ENCODE measurements around the gene HSPA2. TPM values are rescaled to one million over a fixed set of nuclear protein-coding genes. Genes with fewer than 3 reads are reported as not detected.

HSPA2 gene
- total RNA-seq, 1 donor from 2014 or later: 1.5 TPM

GRCh38 chr14:64504310-64504896 is 36.1 kb upstream of the HSPA2 start, which contains the start of gene ZBTB1:
Gene ZBTB1, plus strand, starts transcription at chr14:64504770. Its CDS starts 16,735 bp downstream, at chr14:64521505.
- no peaks in the 10 kb centered on the region for H3K9me3 Mint-ChIP-seq
- DNase-seq (ENCODE audit: extremely low spot score, unreplicated experiment): peak; percentile 87
- H3K4me3 Mint-ChIP-seq: peak within 1 kb of the TSS; percentile 98
- H3K27me3 Mint-ChIP-seq: no peaks in the 10 kb centered on the region
- peak within 1 kb of the TSS; percentile 95 for H3K27ac Mint-ChIP-seq
- peaks cover 3% of the 10 kb centered on the region for H3K36me3 Mint-ChIP-seq
- peaks cover 60% of the 10 kb centered on the region for H3K4me1 Mint-ChIP-seq (ENCODE audit: unreplicated experiment)
- TF ChIP-seq, protein P1, sequence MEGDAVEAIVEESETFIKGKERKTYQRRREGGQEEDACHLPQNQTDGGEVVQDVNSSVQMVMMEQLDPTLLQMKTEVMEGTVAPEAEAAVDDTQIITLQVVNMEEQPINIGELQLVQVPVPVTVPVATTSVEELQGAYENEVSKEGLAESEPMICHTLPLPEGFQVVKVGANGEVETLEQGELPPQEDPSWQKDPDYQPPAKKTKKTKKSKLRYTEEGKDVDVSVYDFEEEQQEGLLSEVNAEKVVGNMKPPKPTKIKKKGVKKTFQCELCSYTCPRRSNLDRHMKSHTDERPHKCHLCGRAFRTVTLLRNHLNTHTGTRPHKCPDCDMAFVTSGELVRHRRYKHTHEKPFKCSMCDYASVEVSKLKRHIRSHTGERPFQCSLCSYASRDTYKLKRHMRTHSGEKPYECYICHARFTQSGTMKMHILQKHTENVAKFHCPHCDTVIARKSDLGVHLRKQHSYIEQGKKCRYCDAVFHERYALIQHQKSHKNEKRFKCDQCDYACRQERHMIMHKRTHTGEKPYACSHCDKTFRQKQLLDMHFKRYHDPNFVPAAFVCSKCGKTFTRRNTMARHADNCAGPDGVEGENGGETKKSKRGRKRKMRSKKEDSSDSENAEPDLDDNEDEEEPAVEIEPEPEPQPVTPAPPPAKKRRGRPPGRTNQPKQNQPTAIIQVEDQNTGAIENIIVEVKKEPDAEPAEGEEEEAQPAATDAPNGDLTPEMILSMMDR (conservative IDR thresholded peaks at IDR 0.05): no peak

DNA sequence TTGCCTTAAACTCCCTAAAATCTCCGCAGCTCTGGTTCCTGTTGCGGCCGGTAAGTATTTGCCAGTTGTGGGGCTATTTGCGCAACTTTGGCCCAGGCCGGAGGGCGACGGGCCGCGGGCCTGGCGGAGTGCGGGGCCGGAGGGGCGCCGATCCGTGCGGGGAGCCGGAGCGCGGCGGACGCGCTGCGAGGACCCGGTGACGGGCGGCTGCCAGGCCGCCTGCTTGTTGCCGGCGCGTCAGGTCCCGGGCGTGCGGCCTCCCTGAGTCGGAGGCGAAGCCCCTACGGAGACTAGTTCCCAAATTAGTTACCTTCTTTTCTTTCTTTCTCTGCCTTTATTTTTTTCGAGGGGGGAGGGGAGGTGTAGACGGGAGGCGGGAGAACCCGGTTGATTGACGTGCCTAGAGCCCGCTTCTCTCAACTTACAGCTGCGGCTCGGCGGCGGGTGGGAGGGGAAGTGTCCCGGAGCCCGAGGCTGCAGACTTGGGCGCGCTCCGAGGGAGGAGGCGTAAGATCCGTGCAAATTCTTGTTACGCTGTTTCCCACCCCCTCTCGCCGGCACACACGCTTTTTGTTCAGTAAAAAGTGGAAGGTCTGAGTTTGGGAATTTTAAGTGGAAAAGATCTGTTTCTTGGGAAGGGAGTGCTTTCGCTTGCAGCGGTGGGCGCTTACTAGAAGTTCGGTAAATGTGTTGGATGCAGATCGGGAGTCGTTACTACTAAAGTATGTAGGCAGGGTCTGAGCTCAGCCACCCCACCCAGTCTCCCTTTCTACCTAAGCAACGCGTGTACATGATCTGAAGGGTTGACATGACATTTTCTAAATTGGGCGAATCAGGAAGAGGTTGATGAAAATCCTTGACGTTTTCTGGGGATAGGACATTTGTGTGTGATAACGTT is 35.4 kb upstream of the HSPA2 start:
- TF ChIP-seq, protein P1 (conservative IDR thresholded peaks at IDR 0.05): no peak
- H3K36me3 Mint-ChIP-seq: peaks cover 3% of the 10 kb centered on the region
- H3K9me3 Mint-ChIP-seq: no peaks in the 10 kb centered on the region
- H3K4me1 Mint-ChIP-seq (ENCODE audit: unreplicated experiment): peaks cover 56% of the 10 kb centered on the region
- H3K4me3 Mint-ChIP-seq: peak overlapping the region; percentile 93
- DNase-seq (ENCODE audit: extremely low spot score, unreplicated experiment): peak; percentile 86
- no peaks in the 10 kb centered on the region for H3K27me3 Mint-ChIP-seq
- peak overlapping the region; percentile 95 for H3K27ac Mint-ChIP-seq

DNA sequence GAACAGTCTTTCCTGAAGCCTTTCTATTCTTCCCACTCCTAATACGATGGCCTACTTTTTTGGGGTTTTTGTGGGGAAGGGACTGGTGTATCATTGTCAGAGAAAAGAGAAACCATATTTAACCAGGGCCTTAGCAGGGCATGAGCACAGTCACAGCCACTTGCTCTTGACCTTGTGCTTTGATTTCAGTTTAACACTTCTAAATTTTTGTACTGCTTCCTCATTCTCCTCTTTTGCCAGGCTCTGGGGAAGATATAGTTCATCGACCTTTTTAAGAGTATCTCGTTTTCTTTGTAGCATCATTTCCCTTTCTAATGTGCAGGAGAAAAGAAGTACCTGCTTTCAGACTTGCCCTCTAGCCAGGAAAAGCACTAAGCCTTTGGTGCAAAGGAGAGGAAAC is 33.8 kb upstream of the HSPA2 start:
- Mint-ChIP-seq H3K4me1 (ENCODE audit: unreplicated experiment) (peaks cover 63% of the 10 kb centered on the region), H3K27me3 (no peaks in the 10 kb centered on the region), H3K9me3 (no peaks in the 10 kb centered on the region), H3K36me3 (peaks cover 3% of the 10 kb centered on the region), H3K4me3 (peak overlapping the region; percentile 93), H3K27ac (peak overlapping the region; percentile 74)
- no peak for DNase-seq (ENCODE audit: extremely low spot score, unreplicated experiment)
- TF ChIP-seq, protein P1 (conservative IDR thresholded peaks at IDR 0.05): no peak

DNA sequence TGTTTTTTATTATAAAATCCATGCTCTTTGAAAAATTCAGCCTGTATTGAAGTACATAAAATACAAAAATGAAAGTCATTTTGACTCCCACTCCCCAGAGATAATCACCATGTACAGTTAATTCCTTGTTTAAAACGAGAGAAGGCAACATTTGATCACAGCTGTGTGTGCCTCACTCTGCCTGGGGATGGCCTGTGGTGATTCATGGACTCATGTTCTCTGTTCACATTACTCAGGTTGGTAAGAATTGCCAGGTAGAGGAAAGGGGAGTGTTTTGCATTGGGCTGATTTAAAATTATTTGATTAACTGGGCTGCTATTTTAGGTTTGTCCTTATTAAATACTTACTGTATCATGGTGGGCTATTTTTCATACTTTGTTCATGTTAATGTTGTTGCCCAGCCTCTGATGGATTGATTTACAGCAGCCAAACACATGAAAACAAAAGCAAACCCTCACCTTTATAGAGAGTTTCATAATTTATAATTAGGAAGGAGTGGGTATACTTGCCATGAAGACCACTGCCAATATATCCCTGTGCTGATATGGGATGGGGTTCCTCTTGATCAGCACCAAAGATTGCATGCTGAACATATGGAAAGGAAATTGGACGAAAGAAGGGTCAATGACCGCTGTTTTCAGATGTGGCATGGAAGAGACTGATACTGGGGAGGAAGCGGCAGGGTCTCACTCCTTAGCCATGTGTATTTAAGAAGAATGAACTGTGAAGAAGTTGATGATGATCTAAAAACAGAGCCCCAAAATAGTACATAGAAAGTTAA is 33.0 kb upstream of the HSPA2 start:
- Mint-ChIP-seq H3K27me3 (no peaks in the 10 kb centered on the region), H3K36me3 (peaks cover 3% of the 10 kb centered on the region), H3K4me1 (ENCODE audit: unreplicated experiment) (peaks cover 54% of the 10 kb centered on the region), H3K9me3 (no peaks in the 10 kb centered on the region), H3K27ac (peak overlapping the region; percentile 56), H3K4me3 (peak overlapping the region; percentile 93)
- TF ChIP-seq, protein P1 (conservative IDR thresholded peaks at IDR 0.05): no peak
- DNase-seq (ENCODE audit: extremely low spot score, unreplicated experiment): no peak

- Mint-ChIP-seq H3K27me3 (no peaks in the 10 kb centered on the region), H3K4me3 (no peak overlapping the region), H3K4me1 (ENCODE audit: unreplicated experiment) (peaks cover 50% of the 10 kb centered on the region), H3K9me3 (no peaks in the 10 kb centered on the region), H3K27ac (no peak overlapping the region), H3K36me3 (peaks cover 3% of the 10 kb centered on the region)
- TF ChIP-seq, protein P1 (conservative IDR thresholded peaks at IDR 0.05): no peak
- no peak for DNase-seq (ENCODE audit: extremely low spot score, unreplicated experiment)
Measured at GRCh38 chr14:64508215-64508776, 32.2 kb upstream of the HSPA2 start.

Data from type B pancreatic cell (in vitro differentiated cells).